ENCODE data around the gene SH3BP4. TPM values are rescaled to one million over a fixed set of nuclear protein-coding genes. Genes with fewer than 3 reads are reported as not detected.
A peak's percentile ranks its signal among the peaks of the same experiment; 100 is the strongest.

SH3BP4 gene
- total RNA-seq, 1 donor: 121 TPM

- H3K4me2 ChIP-seq (ENCODE audit: insufficient read depth, low read length): no peak overlapping the region
- DNase-seq (ENCODE audit: insufficient read length, low spot score, missing footprints): peak; percentile 77
- H2AFZ ChIP-seq (ENCODE audit: low read length): no peak overlapping the region
- H3K27me3 ChIP-seq (ENCODE audit: insufficient read depth, low read length): no peaks in the 10 kb centered on the region
- H3K9me3 ChIP-seq (ENCODE audit: low read depth, low read length): no peaks in the 10 kb centered on the region
- H3K27ac ChIP-seq (ENCODE audit: low read depth, low read length): no peak overlapping the region
- no peaks in the 10 kb centered on the region for H3K79me2 ChIP-seq (ENCODE audit: insufficient read depth, low read length)
- no peak overlapping the region for H3K4me3 ChIP-seq (ENCODE audit: insufficient read depth, low read length)
- peaks cover 8% of the 10 kb centered on the region for H3K4me1 ChIP-seq (ENCODE audit: insufficient read depth, low read length)
- H3K36me3 ChIP-seq (ENCODE audit: insufficient read depth, low read length): no peaks in the 10 kb centered on the region
- H4K20me1 ChIP-seq (ENCODE audit: insufficient read depth, low read length): no peaks in the 10 kb centered on the region
- TF ChIP-seq CTCF (IDR thresholded peaks at IDR 0.05; ENCODE audit: extremely low read depth, low read depth, low read length): no peak
Measured at GRCh38 chr2:235080101-235080500, 128.3 kb downstream of the SH3BP4 start.

- Histone ChIP-seq H3K4me3 (ENCODE audit: insufficient read depth, low read length) (no peak overlapping the region), H3K36me3 (ENCODE audit: insufficient read depth, low read length) (no peaks in the 10 kb centered on the region), H3K4me1 (ENCODE audit: insufficient read depth, low read length) (peaks cover 3% of the 10 kb centered on the region), H3K27me3 (ENCODE audit: insufficient read depth, low read length) (peaks cover 4% of the 10 kb centered on the region), H3K79me2 (ENCODE audit: insufficient read depth, low read length) (no peaks in the 10 kb centered on the region), H3K4me2 (ENCODE audit: insufficient read depth, low read length) (no peak overlapping the region), H2AFZ (ENCODE audit: low read length) (no peak overlapping the region), H3K27ac (ENCODE audit: low read depth, low read length) (no peak overlapping the region), H3K9me3 (ENCODE audit: low read depth, low read length) (no peaks in the 10 kb centered on the region), H4K20me1 (ENCODE audit: insufficient read depth, low read length) (no peaks in the 10 kb centered on the region)
- no peak for DNase-seq (ENCODE audit: insufficient read length, low spot score, missing footprints)
- no peak for TF ChIP-seq CTCF (IDR thresholded peaks at IDR 0.05; ENCODE audit: extremely low read depth, low read depth, low read length)
Measured at GRCh38 chr2:235082578-235083338, 130.9 kb downstream of the SH3BP4 start.

- DNase-seq (ENCODE audit: insufficient read length, low spot score, missing footprints): no peak
- TF ChIP-seq CTCF (IDR thresholded peaks at IDR 0.05; ENCODE audit: extremely low read depth, low read depth, low read length): no peak
- Histone ChIP-seq H3K36me3 (ENCODE audit: insufficient read depth, low read length) (no peaks in the 10 kb centered on the region), H3K79me2 (ENCODE audit: insufficient read depth, low read length) (no peaks in the 10 kb centered on the region), H3K4me3 (ENCODE audit: insufficient read depth, low read length) (no peak overlapping the region), H3K4me2 (ENCODE audit: insufficient read depth, low read length) (no peak overlapping the region), H3K4me1 (ENCODE audit: insufficient read depth, low read length) (peaks cover 3% of the 10 kb centered on the region), H3K27me3 (ENCODE audit: insufficient read depth, low read length) (peaks cover 4% of the 10 kb centered on the region), H3K27ac (ENCODE audit: low read depth, low read length) (no peak overlapping the region), H2AFZ (ENCODE audit: low read length) (no peak overlapping the region), H4K20me1 (ENCODE audit: insufficient read depth, low read length) (no peaks in the 10 kb centered on the region), H3K9me3 (ENCODE audit: low read depth, low read length) (no peaks in the 10 kb centered on the region)
Measured at GRCh38 chr2:235083822-235084221, 132.0 kb downstream of the SH3BP4 start.

- Histone ChIP-seq H3K79me2 (ENCODE audit: insufficient read depth, low read length) (no peaks in the 10 kb centered on the region), H3K36me3 (ENCODE audit: insufficient read depth, low read length) (no peaks in the 10 kb centered on the region), H3K27ac (ENCODE audit: low read depth, low read length) (no peak overlapping the region), H2AFZ (ENCODE audit: low read length) (no peak overlapping the region), H3K4me2 (ENCODE audit: insufficient read depth, low read length) (no peak overlapping the region), H3K4me1 (ENCODE audit: insufficient read depth, low read length) (peaks cover 3% of the 10 kb centered on the region), H3K27me3 (ENCODE audit: insufficient read depth, low read length) (peaks cover 4% of the 10 kb centered on the region), H3K4me3 (ENCODE audit: insufficient read depth, low read length) (no peak overlapping the region), H4K20me1 (ENCODE audit: insufficient read depth, low read length) (no peaks in the 10 kb centered on the region), H3K9me3 (ENCODE audit: low read depth, low read length) (no peaks in the 10 kb centered on the region)
- TF ChIP-seq CTCF (IDR thresholded peaks at IDR 0.05; ENCODE audit: extremely low read depth, low read depth, low read length): no peak
- DNase-seq (ENCODE audit: insufficient read length, low spot score, missing footprints): no peak
Measured at GRCh38 chr2:235084424-235084823, 132.6 kb downstream of the SH3BP4 start.

Measured in osteoblast (primary cell).